Measurements from ENCODE around the gene INPP5F.
A peak's percentile ranks its signal among the peaks of the same experiment; 100 is the strongest.
"Not testable (repeated sequence)": the region's sequence is repeated elsewhere in the genome, so short reads cannot be mapped to it uniquely, and the experiment has no call there.

Gene INPP5F

DNA sequence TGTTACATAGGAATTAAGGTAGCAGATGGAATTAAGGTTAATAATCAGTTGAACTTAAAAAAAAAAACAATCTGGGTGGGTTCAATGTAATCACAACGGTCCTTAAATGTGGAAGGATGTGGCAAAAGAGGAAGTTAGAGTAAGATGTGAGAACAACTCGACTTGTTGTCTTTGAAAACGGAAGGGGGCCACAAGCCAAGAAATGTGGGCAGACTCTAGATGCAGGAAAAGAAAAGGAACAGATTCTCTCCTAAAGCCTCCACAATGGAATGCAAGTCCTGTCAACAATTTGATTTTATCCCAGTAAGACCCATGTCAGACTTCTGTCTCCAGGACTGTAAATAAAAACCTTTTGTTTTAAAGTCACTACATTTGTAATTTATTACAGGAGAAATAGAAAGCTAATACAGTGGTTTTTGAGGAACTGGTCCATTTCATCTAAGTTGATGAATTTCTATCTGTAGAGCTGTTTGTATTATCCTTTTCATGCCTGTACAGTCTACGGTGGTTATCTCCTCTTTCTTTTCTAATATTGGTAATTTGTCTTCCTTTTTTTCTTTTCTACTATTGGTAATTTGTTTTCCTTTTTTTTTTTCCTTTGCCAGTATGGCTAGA is 138.2 kb downstream of the INPP5F start:
- peak; percentile 13 for DNase-seq (ENCODE audit: low spot score)

DNA sequence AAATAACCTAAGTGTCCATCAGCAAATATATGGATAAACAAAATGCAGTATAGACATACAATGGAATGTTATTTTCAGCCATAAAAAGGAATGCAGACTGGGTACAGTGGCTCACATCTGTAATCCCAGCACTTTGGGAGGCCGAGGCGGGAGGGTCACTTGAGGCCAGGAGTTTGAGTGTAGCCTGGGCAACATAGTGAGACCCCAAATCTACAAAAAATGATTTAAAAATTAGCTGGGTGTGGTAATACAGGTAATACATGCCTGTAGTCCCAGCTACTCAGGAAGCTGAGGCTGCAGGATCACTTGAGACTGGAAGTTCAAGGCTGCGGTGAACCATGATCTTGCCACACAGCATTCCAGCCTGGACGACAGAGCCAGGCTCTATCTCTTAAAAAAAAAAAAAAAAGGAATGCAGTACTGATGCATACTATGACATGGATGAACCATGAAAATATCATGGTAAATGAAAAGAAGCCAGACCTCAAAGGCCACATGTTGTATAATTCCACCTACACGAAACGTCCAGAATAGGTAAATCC is 139.9 kb downstream of the INPP5F start:
- no peak for DNase-seq (ENCODE audit: low spot score)

DNA sequence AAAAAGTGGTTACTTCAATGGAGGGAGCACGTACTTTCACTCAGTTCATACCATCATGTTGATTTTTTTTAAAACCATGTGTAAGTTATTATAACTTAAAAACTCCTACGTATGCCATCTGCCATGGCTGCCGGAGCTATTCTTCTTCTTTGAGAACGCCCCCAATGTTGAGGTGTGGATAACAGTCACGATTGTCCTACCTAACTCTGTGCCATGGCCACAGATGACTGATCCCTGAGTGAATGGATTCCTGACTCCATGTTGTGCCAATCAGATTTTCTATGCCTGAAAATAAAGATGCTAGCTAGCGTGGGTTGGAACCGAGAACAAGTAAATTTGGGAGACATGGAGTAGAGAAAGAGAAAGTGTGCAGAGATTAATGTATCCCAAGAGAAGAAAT is 141.5 kb downstream of the INPP5F start:
- DNase-seq (ENCODE audit: low spot score) = no peak

DNA sequence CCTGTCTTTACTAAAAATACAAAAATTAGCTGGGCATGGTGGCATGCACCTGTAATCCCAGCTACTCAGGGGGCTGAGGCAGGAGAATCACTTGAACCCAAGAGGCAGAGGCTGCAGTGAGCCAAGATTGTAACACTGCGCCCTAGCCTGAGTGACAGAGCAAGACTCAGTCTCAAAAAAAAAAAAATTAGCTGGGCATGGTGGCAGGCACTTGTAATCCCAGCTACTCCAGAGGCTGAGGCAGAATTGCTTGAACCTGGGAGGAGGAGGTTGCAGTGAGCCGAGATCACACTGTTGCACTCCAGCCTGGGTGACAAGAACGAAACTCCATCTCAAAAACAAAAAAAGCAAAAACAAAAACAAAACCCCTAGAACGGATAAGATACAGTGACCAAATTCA is 143.5 kb downstream of the INPP5F start:
- not testable (repeated sequence) for DNase-seq (ENCODE audit: low spot score)

DNA sequence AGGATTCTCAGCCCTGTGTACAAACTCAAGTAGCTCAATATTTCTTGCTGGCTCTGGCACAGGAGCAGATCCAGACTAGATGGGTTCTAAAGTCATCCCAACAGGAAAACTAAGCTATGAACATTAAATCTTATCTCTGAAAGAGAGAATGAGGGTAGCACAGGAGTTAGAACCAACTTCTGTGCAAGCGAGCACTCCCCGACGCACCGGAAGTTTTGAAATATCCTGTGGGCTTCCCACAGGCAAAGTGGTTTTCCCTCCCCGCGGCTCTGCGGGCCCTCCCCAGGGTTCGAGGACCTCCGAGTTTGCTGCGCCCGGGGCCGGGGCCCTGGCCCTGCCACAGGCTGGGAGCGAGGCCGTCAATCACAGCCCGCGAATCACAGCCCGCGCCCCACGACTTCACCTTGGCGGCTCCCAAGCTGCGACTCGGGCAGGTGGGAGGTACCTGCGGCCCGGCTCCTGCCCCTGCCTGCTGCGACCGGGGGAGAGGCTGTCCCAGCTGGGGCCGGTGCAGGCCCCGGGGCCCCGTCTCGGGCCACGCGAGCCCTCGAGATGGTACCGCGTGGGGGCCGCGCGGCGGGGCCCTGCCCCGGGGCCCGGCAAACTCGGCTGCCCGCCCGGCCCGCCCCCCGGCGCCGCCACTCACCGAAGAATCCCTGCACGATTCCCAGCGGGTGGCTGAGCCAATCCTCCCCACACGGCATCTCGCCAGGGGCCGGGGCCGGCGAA is 146.2 kb downstream of the INPP5F start:
- DNase-seq (ENCODE audit: low spot score) = peak; percentile 53

DNA sequence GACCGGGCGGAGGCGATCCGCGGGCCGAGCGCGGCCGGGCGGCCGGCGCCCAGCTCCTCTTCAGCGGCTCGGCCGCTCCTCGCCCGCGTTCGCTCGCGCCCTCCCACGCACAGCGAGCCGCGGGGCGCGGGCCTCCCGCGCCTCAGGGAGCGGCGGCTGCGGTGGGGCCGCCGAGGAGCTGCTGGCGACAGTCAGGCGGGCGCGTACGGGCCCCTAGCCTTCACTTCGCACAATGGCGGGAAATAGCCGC is 146.7 kb downstream of the INPP5F start, which contains the start of gene MCMBP:
Gene MCMBP, minus strand, starts transcription at position 234 of the 250 bp plus-strand sequence. CDS start 259 bp downstream, outside the sequence.
- DNase-seq (ENCODE audit: low spot score) = no peak

DNA sequence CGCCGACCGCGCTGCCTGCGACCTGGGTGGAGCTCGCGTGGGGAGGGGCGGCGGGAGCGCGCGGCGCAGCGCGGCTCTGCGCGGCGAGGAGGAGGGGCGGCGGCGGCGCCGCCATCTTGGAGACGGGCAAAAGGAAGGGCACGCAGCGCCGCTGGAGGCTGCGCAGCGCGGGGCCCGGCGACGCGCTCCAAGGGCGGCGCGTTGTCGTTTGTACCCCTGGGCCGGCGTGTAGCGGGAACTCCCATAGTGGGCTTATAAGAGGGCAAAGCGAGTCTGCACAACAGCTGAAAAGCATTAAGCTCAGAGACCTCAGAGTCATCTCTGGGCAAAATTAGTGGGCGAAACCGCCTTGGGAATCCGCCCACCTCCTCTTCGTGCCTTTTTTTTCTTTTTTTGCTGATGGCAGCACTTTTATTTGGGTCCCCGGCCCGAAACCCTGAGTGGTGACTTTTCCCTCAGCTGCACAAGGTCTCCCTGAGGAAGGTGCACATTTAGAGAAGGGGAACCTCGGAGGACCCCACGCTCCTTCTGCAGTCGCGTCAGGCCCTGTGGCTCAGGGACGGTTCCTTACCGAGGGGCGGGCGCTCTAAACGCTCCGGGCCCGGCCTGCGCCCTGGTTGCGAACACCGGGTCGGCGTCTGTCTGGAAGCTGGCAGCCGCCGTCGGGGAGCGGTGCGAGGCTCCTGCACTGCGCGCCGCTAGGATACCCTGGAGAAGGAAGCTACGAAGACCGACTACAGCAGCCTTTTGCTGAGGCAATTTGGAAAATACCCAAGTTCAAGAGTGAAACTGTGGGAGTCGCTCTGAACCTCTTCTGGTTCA is 147.2 kb downstream of the INPP5F start:
- DNase-seq (ENCODE audit: low spot score) = peak; percentile 88

DNA sequence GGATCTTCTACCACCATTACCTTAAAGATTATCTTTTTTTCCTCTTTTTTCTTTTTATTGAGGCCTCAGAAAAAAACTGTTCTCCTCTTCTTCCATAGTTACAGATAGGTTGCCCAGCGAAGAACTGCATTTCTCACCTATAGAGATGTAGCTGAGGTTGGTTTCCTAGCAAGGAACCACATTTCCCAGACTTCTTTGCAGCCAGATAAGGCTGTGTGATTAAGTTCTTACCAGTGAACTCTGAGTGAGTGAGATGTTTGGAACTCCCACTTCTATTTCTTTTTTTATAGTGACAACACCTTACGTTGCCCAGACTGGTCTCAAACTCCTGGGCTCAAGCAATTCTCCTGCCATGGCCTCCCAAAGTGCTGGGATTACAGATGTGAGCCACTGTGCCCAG is 152.7 kb downstream of the INPP5F start:
- DNase-seq (ENCODE audit: low spot score) = no peak
